Mesothelial cell of epicardium (in vitro differentiated cells): Measurements from ENCODE around the gene FPR2. TPM values are rescaled to one million over a fixed set of nuclear protein-coding genes. Genes with fewer than 3 reads are reported as not detected.

Experiments
- DNase-seq, 2 experiments: peaks; one replicate each; pipeline ENCODE4 v3.0.0; 2021; ENCODE audit warnings: low spot score in 2 of 2; ENCODE audit not compliant: unreplicated experiment in 2 of 2
- H3K27ac Mint-ChIP-seq: 2 replicates; pipeline ENCODE4 v1.8.0; 2021; ENCODE audit warnings: mixed read lengths
- H3K27me3 Mint-ChIP-seq: 2 replicates; pipeline ENCODE4 v1.8.0; 2021; ENCODE audit warnings: low read depth, mixed read lengths
- H3K36me3 Mint-ChIP-seq: 2 replicates; pipeline ENCODE4 v1.8.0; 2021; ENCODE audit warnings: mixed read lengths
- H3K4me1 Mint-ChIP-seq: 2 replicates; pipeline ENCODE4 v1.8.0; 2021; ENCODE audit warnings: mixed read lengths
- H3K4me3 Mint-ChIP-seq: 2 replicates; pipeline ENCODE4 v1.8.0; 2021; ENCODE audit warnings: mild to moderate bottlenecking, moderate library complexity, mixed read lengths
- H3K9me3 Mint-ChIP-seq: 2 replicates; pipeline ENCODE4 v1.8.0; 2021; ENCODE audit warnings: mixed read lengths
- CTCF ChIP-seq: fragments of 200-600 bp; sonication (generic); IDR thresholded peaks from one replicate; pipeline ENCODE4 v1.5.0; 2021; ENCODE audit warnings: antibody characterized with exemption; ENCODE audit not compliant: unreplicated experiment
- total RNA-seq: library from RNA; stranded (reverse); gene quantifications from 3 replicates; pipeline ENCODE4 v1.2.1, GENCODE V29; 2021

Gene FPR2
- total RNA-seq, 1 donor from 2014 or later: not detected

GRCh38 chr19:51807111-51807701 lies 46.2 kb downstream of the FPR2 start:
- H3K9me3 Mint-ChIP-seq: peaks cover 68% of the 10 kb centered on the region
- TF ChIP-seq CTCF: no peak
- H3K27ac Mint-ChIP-seq: no peak overlapping the region
- H3K4me3 Mint-ChIP-seq: no peak overlapping the region
- H3K4me1 Mint-ChIP-seq: no peaks in the 10 kb centered on the region
- no peaks in the 10 kb centered on the region for H3K36me3 Mint-ChIP-seq
- no peak for DNase-seq
- H3K27me3 Mint-ChIP-seq: no peaks in the 10 kb centered on the region

GRCh38 chr19:51807925-51808324 lies 46.9 kb downstream of the FPR2 start:
- Mint-ChIP-seq H3K27me3 (no peaks in the 10 kb centered on the region), H3K27ac (no peak overlapping the region), H3K4me3 (no peak overlapping the region), H3K4me1 (no peaks in the 10 kb centered on the region), H3K9me3 (peaks cover 67% of the 10 kb centered on the region), H3K36me3 (no peaks in the 10 kb centered on the region)
- no peak for TF ChIP-seq CTCF
- DNase-seq: no peak

- peaks cover 63% of the 10 kb centered on the region for H3K9me3 Mint-ChIP-seq
Observed at GRCh38 chr19:51808333-51808986, 47.5 kb downstream of the FPR2 start.

GRCh38 chr19:51809787-51810186 lies 48.8 kb downstream of the FPR2 start:
- TF ChIP-seq CTCF: no peak
- no peak overlapping the region for H3K27ac Mint-ChIP-seq
- H3K27me3 Mint-ChIP-seq: no peaks in the 10 kb centered on the region
- no peaks in the 10 kb centered on the region for H3K4me1 Mint-ChIP-seq
- H3K9me3 Mint-ChIP-seq: peaks cover 60% of the 10 kb centered on the region
- no peaks in the 10 kb centered on the region for H3K36me3 Mint-ChIP-seq
- no peak overlapping the region for H3K4me3 Mint-ChIP-seq
- DNase-seq: no peak

More at GRCh38 chr19:51808333-51808986, 47.5 kb downstream of the FPR2 start:
- DNase-seq: no peak
- no peak for TF ChIP-seq CTCF
- Mint-ChIP-seq H3K4me1 (no peaks in the 10 kb centered on the region), H3K4me3 (no peak overlapping the region), H3K27me3 (no peaks in the 10 kb centered on the region), H3K36me3 (no peaks in the 10 kb centered on the region), H3K27ac (no peak overlapping the region)

GRCh38 chr19:51810223-51810622 lies 49.2 kb downstream of the FPR2 start:
- Mint-ChIP-seq H3K27me3 (no peaks in the 10 kb centered on the region), H3K27ac (no peak overlapping the region), H3K36me3 (no peaks in the 10 kb centered on the region), H3K9me3 (peaks cover 60% of the 10 kb centered on the region), H3K4me1 (no peaks in the 10 kb centered on the region), H3K4me3 (no peak overlapping the region)
- no peak for TF ChIP-seq CTCF
- no peak for DNase-seq
